HG03460 (cell line): Measurements from ENCODE around the gene CDC42BPB.
A peak's percentile ranks its signal among the peaks of the same experiment; 100 is the strongest.

Source experiments
- ATAC-seq: cut with Tn5 transposase; IDR thresholded peaks from one replicate; pipeline ENCODE4 v1.9.1; 2021; ENCODE audit not compliant: unreplicated experiment

CDC42BPB gene

DNA sequence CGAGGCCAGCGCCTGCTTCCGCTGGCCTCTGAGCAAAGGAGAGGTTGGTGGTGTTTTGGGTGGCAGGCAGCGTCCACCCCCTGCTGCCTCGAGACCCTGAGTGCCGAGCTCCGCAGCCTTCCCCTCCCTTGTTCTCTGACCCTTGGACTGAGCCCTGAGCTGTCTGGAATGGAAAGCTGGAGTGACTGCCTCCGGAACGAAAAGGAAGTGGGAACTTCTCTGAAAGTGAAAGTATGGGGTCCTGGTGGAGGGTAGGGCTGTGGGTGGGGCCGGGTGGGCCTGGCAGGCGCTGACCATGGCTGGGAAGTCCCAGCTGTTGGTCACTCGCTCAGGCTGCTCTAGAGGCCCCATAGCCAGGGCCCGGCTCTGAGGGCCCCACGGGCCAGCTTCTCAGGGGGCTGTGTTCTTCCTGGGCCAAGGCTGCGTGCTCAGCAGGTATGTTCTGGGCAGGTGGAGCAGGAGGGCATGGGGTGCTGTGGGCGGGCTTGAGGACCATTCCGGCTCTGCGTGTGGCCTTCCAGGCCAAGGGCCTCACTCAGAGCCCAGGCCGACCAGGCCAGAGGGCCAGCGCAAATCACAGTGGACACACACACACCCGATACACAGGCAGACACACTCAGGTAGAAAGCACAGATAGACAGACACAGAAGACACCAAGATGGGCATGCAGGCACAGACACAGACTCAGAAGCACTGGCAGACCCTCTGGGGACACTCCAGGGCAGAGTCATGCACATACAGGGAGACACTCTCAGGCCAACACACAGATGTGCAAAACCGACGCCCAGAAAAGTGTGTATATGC, 37.3 kb upstream of the CDC42BPB start, which contains the start of gene EXOC3L4:
Gene EXOC3L4, plus strand, starts transcription at position 320 of the 804 bp plus-strand sequence. CDS start 5,495 bp downstream, outside the sequence.
- ATAC-seq, result no peak

DNA sequence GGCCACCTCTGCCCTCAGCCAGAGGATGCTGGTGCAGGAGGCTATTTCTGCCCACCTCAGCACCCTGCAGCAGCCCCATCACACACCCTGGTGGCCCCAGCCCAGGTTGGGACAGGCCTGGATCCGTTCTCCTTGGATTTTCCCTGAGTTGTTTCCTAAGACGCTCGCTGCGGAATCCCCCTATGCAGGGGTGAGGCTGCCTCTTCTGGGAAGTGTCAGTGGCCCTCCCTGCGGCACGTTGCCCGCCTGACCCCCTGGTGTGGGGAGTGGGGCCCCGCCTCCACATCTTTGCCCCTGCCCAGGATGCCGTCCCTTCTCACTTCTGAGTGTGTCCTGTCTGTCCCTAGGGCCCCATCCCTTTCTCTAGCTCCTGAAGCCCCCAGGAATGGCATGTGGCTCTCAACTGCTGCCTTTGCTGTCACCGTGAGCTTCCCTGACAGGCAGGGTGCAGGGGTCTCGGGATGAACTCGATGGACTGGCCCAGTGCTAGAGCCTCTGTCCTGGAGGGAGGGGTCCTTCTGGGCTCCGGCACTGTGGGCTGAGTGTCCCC, 36.6 kb upstream of the CDC42BPB start:
- ATAC-seq, result no peak

DNA sequence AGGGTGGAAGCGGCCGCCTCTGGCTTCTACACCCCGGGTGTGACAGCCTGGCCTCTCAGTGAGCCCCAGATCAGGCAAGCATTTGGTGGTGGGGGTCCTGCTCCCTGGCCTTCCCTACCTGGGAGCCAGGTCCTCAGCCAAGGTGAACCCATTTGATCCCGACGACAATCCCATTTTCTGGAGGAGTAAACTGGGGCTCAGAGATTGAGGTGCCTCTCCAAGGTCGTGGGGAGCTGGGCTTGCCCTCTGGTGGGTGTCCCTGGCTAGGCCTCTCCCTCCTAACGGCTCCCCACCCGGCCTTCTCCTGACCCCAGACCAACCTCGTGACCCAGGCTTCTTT, 34.5 kb upstream of the CDC42BPB start:
- no peak for ATAC-seq

DNA sequence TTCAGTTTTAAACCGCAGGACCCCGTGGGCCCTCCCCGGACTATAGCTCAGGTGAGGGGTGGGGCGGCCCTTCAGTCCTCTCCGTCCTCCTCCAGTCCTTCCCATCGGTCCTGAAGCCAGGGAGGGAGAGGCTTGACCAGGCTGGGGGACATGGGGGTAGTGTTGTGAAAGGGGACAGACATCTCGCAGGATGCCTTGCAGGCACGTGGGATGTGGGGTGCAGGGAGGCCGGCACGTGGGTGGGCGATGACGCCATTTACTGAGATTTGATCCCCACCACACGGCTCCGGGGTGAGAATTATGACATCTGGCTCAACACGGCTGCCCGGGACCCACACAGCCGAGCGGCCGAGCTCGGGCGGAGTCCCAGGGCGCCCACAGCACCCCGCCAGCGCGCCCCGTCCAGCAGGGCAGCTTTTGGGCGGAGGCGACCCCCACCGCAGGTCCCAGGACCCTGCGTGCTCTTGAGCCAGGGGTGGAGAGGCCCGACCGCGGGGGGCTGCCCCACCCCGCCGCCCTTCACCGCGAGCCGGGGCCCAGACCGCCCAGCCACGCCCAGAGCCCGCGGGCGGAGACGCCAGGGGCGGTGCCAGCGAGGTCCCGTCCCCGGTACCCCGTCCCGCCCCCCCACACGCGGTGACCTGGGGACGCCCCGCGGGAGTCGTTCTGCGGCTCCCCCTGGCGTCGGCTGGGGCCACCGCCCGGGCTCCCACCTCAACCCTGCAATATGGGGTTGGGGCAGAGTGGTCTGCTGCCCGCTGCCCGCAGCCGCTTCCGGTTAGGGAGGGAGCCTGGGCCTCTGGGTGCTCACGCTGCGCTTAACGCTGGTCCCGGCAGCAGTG, 33.9 kb upstream of the CDC42BPB start:
- peak; percentile 48 for ATAC-seq

DNA sequence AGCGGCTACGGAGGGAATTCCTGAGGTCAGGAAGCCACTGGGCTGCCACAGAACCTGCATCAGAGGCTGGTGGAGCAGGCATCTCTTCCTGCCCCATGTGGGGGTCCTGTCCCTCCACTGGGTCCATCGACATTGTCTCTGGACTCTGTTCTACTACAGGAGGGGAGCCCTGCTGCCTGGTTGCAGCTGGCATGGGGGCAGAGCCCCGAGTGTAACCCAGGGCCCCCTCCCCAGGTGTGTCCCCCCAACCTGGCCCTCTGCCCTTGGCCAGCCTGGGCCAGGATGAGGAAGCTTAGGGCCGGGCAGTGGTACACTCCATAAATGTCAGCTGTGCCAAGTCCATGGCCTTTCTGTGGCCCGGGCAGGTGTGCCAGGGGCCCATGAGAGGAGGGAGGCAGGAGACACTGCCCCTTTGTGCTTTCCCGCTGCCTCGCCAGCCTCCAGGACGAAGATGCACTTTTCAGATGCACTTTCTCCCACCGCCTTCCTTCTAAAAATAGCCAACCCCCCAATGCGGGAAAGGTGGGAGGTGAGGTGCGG, 33.2 kb upstream of the CDC42BPB start:
- no peak for ATAC-seq

DNA sequence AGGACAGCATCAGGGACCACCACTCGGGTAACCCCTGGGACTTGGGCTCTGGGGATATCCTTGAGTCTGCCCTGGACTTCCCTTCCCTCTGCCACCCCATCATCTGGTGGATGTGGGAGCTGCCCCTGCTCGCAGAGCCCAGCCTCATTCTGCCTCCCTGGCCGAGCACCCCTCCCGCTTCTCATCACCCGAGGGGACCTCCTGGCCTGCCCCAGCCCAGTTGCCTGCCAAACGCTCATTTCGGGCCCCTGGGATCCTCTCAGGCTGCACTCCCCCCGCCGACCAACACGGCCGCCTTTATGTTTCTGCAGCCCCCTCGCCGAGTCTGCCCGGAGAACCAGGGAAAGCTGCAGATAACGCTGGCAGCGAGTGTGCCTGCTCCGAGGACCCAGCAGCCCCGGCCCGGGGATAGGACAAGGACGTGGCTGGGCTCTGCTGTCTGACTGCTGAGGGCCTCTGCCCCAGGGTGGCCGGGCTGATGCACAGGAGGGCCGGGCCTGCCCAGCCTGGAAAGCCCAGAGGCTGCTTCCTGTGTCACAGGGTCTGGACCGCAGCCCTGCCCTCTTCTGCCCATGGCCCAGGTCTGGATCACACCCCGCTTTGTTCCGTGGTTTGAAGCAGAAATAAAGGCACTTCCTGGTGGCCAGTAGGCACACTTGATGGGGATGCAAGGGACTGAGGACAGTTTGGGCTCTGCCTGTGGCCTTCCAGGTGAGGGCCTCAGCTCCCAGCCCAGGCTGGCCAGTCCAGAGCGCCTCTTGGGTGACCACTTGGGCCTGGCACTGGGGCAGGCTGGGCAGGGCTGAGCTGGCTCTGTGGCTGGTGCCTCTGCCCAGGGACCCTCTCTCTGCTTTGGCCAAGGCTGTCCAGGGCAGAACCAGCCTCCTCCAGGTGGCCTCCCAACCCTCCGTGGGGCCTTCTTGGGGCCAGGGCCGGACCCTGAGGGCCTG, 32.3 kb upstream of the CDC42BPB start:
- ATAC-seq, result no peak

DNA sequence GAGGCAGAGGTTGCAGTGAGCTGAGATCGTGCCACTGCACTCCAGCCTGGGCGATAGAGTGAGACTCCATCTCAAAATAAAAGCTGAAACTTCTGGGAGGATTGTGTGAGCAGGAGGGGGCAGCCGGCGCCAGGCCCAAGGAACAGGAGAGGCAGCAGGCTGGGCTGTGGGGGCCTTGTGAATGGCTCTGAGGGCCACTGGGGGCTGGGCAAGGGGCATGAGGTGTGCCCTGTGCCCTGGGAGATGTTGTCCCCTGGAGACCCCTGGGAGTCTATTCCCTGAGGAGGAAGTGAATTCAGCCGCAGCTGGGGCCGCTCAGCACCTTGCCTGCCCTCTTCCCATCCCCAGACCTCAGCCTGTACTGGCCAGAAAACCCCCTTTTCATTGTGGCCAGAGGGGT, 31.6 kb upstream of the CDC42BPB start:
- ATAC-seq, result no peak

DNA sequence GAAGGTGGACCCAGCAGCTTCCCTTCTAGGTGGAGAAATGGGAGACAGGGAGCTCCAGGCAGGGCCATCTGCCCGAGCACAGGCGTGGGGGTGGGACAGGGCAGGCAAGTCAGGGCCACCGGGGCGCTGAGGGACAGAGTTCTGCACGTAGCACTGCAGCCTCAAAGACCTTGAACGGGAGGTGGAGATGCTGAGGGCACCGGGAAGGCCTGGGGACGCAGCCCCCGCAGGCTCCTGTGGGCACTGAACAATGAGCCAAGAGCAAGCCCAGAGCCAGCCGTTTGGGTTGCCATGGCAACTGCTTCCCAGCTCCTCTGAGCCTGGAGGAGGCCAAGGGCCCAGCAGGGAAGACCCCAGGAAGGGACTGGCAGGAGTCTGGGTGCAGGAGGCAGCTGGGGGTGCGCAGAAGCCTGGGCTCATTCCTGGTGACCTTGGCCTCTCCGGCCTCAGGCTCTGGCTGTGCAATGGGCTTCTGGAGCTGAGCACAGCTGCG, 30.0 kb upstream of the CDC42BPB start:
- no peak for ATAC-seq

DNA sequence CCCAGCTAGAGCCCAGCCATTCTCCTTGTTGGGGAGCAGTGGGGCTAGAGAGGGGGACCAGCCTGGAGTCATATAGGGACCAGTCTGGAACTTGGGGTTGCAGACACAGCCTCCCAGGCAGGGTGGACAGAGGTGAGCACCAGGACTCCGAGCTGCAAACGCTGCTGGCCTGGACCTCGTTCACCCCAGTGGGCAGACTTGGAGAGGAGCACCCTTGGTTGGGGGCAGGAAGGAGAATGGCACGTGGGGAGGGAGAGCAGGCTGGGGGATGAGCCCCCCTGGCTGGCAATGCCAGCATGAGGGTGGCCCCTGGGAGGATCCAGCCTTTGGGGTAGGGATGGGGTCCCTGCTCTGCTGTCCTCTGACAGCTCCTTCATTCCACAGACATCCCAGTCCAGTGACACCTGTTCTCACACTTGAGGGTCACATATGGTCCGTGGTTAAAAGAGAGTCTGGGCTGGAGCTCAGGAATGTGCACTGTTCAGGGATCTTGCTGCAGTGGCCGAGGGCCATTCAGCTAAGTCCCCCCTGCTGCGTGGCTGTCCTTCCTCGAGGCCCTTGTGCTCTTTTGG, 29.5 kb upstream of the CDC42BPB start:
- ATAC-seq, result no peak

DNA sequence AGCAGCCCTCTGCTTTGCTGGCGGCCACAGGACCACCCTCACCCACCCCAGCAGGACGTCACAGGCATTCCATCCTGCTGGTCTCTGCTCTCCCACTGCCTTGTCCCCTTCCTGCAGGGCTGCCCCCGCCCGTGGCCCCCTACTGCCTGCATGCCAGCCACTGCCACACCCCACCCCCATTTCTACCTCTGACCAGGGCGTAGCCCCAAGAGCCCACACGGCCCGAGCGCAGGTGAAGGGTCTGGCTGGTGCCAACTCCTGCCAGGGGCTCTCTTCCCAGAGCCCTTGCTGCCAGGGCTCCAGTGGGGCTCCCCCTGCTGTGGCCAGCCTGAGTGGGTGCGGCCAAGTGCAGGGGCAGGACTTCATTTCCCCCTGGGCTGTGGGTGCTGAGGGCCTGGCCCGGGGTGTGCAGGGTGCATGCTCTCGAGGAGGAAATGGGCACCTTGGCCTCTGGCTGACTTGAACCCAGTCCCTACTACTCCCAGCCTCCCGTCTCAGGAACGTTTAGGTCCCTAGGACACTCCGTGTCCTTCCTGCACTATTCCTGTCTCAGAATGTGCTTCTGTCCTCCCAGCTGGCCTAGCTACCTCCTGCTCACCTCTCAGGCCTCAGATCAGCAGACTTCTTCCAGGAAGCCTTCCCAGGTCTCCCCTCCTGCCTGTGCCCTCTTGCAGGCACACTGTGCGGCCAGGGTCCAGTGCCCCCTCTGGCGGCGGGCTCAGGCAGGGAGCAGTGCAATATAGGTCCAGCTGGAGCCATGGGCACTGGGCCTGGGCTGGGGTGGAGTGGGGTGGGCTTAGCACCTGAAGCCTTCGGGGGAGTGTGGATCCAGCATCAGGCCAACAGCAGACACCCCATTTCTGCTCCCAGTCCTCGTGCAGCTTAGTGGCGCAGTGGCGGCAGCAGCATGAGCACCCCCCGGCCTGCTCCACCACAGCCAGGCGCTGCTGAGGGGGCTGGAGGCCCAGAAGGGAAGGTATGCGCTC, 28.1 kb upstream of the CDC42BPB start:
- no peak for ATAC-seq

DNA sequence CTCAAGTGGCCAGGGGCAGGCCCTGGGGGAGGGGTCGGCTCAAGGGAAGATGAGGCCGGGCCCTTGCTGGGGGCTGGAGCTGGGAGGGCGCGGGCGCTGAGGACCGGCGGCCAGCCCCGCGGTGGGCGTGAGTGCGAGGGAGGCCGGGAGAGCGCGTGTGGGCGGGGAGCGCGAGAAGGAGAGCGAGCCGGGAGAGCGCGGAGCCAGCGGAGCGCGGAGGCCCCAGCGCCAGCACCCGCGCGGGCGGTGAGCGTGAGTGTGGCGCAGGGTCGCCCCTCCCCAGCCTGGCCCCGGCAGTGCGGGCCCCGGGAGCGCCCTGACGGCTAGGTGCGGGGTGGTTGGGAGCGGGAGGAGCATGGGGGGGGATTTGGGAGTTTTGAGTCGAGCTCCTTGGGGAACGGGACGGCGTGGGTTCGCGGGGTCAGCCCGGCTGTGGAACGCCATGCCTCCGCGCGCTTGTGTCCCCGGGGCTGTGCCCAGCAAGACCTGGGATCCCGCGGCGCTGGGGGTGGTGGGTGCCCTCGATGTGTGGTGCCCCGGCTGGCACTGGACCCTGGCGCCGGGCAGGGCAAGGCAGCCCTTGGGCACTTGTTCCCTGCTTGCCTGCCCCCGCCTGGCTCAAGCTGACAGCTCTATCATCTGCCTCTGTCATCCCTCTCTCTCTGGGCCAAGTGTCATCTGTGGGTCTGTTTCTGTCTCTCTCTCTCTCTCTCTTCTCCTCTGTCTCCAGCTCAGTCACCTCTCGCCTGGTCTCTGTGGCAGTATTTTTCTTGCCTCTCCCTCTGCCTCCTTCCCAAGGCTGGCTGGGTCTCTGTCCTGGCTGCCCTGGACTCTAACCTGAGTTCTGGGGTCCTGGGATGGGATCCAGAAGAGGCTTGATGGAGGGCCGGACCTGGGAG, 26.9 kb upstream of the CDC42BPB start, which contains the start of gene LBHD2:
Gene LBHD2, plus strand, starts transcription at position 190 of the 899 bp plus-strand sequence. CDS start 1,803 bp downstream, outside the sequence.
- ATAC-seq, result no peak

DNA sequence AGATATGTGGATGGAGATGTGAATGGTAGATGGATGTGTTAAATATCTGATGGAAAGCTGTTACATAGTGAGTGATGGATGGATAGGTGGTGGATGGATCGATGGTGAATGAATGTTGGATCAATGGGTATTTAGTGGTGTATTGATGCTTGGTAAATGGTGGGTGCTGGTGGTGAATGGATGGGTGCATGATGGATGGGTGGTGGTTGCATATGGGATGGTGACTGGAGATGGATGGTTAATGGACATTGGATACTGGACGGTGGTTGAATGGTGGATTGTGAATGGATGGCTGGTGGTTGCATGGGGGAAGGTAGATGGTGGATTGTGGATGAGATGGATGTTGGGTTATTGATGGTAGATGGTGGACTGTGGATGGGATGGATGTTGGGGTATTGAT, 24.6 kb upstream of the CDC42BPB start:
- ATAC-seq, result no peak

DNA sequence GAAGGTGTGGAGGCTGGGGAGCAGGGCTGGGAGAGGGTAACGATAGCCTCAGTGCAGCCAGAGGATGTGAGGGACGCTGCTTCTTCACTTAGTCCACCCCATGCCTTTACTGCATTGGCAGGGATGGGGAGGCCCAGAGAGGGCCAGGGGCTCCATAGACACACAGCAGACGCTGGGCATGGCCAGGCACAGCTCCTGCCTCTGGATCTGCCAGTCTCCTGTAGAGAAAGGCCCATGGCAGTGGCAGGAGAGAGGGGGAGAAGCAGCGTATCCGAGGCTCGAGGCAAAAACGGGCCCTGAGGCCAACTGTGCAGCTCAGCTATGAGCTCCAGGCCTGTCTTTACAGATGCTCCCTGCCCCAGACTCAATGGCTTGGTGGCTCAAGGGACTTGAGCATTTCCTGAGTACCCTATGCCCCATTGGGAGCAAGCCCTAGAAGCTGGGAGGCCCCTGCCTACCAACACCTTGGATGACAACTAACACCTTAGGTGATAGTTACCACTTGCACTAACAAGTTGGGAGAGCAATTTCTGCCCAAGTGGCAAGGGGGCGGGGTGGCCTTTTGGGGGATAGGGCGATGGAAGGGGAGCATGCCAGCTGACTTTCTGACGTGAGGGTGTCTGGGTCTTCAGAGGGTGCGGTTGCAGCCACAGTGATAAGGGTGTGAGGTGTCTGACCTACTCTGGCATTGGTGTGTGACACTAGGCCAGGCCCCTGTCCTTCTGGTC, 21.7 kb upstream of the CDC42BPB start:
- ATAC-seq, result no peak

DNA sequence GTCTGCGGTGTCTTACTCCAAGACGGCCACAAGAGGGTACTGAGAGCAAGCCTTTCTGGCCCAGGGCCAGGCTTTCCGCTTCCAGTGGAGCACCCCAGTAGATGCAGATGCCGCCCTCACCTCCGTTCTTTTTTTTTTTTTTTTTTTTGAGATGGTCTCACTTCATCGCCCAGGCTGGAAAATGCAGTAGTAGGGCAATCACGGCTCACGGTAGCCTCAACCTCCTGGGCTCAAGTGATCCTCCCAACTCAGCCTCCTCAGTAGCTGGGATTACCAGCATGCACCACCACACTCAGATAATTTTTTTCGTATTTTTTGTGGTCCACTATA, 21.0 kb upstream of the CDC42BPB start:
- ATAC-seq, result peak; percentile 49

DNA sequence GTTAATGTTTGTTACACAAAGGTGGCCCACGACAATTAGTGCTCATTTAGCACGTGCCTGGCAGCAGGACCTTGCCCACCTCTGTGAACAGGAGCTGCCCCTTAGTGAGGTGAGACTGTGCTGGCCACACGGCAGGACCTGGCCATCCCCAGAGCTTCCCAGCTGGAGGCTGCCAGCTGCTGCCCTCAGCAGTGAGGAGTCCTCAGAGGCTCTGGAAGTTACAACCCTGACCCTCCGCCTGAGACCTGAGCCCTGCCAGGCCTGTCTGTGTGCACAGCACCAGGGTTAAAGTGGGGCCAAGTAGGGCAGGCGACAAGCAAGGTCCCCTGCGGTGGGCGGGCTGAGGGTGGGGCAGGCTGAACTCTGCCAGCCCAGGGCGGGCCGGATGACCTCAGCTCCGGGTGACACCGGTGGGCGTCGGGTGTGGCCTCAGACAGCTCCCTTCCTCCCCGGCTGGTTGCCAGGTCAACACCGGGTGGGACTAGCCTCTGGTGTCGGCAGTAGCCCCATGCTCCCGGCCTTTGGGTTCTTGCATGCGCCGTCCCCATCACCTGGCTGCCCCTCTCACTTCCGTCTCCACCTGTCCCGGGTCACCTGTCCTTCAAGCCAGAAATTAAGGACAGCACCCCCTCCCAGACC, 17.5 kb upstream of the CDC42BPB start:
- ATAC-seq, result no peak

DNA sequence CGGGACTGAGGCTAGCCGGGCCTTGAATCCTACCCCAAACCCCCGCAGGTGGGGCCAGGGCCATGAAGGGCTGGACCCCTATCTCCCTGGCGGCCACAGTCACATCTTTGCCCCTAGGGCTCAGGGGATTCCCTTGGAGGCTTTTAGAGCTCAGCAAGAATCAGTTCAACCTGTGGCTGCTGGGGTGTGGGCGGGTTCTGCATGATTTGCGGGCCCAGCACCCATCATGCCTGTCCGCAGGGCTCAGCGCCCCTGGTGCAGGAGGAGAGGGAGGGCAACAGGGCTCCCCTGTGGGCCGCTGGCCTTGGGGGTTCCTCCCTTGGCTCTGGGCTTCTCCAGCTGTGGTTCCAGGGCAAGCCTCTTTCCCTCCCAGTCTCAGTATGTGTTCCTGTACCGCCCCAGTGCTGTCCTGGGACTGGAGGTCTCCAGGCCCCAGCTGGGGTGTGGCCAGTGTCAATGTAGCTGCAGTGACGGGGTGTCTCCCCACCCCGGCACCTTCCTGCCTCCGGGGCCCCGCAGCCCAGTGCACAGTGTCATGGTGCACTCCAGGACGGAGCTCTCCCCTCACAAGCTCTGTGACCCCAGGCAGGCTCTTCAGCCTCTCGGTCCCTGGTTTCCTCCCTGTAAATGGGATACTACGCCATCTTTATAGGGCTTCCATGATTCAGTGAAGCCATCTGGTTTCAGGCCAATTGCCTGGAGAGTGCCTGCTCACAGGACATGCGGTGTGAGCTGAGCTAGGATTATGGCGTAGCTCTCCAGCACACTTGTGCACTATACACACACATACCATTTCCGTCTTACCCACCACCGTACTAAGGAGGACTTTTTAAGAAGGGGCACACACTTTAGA, 16.8 kb upstream of the CDC42BPB start:
- ATAC-seq, result no peak
